ENCODE data around the gene UBP1.
"Not testable (repeated sequence)": the region's sequence is repeated elsewhere in the genome, so short reads cannot be mapped to it uniquely, and the experiment has no call there.

The UBP1 gene

DNA sequence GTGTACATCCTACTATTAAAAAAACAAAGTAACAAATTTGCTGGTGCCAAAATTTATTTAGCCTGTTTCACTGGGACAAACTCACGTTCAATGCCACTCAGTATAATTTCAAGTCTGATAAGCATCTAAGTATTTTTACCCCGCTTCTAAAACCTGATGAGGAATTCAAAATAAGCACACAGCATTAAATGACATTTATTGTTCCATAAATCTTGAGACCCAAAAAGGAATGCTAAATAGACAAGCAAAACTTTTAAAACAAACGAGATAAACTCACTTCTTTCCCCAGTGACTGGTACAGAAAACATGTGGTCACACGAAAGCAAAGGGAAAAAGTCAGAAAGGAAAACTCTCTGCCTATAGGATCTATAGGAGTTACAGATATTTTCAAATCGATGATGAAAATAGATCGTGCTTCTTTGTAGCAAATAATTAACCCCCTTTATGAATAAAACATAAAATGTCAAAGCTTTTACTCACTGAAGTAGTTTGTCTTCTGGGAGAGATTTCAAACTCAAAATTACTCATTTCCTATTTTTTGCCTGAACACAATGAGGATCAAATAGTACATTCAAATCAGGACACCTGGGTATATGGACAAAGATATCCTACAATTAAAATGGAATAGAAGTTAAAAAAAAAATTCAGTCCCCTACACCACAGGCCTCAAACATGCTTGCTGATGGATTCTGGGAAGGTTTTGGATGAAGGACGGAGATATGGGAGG lies 51.7 kb downstream of the UBP1 start:
- no peak for DNase-seq

DNA sequence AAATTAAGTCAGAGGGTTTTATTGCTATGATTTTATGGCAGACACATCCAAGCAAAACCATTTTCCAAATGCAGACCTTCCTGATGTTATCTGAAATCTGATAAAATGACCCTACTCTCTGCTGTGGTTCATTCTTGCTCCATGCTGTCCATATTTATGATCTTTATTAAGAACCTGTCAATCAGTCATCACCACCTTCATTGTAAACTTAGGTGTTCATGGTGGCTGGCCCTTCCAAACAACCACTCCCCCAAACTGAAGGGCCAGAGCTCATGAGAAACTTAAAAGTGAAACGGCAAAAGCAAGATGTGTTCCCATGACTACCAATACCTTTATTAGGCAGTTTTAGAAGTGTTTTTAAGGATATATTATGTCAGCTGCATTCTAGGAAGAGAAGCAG lies 53.6 kb downstream of the UBP1 start:
- DNase-seq, result no peak

DNA sequence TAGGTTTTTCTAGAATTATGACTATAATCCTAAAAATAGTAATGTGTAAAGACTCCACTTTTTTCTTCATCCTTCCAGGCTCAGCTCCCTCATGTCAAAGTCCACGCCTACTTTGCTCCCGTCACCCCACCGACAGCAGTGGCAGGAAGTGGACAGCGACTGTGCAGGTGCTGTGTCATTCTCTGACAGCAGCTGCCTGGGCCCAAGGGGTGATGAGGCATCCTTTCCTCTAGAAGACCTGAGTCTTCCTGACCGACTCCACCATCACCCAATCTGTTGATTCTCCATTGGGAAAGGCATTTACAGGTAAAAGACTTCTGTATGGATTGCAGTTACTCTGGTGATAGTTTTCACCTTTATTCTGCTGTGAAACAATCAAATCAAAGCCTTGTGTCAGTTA lies 54.8 kb downstream of the UBP1 start:
- DNase-seq, result no peak

DNA sequence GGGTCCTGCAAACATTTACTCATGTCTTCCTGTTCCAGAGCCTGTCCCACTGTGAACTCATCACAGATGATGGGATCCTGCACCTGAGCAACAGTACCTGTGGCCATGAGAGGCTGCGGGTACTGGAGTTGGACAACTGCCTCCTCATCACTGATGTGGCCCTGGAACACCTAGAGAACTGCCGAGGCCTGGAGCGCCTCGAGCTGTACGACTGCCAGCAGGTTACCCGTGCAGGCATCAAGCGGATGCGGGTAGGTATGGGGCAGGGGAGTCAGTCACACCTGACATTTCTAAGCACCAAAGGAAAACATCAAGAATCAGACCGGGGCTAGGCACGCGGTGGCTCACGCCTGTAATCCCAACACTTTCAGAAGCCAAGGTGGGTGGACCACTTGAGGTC lies 56.3 kb downstream of the UBP1 start:
- no peak for DNase-seq

DNA sequence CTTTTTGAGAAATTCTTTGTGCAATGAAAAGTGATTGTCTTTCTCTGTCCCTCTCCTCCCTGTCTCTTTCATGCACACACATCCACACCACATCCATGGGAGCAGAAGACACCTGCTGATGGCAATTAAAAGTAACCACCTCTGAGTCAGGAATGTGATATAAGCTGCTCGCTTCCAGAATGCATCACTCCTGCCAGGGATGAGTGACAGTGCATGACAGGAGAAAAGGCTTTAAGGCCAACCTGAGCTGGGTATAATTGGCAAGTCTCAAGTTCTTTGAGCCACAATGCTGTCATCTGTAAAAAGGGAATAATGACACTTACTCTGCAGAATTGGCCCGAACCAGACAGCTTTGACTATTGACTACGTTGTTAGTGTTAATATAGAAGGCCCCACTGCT lies 59.6 kb downstream of the UBP1 start:
- no peak for DNase-seq

DNA sequence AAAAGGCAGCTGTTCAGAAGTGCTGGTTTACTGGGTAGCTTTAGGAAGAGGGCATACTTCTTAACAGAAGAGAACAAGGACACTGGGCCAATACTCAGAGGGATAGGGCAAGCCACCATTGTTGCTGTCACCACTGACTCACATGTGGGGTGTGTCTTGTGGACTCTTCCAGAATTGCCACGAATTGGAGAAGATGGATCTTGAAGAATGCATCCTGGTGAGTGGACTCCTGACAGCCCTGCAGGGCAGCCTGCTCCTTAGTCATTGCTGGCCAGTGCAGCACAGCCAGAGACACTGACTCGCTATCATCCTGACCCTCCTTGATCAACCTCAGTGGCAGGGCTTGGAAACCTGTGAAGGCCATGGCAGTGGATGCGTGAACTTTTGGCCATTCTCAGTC lies 62.3 kb downstream of the UBP1 start:
- DNase-seq, result no peak

DNA sequence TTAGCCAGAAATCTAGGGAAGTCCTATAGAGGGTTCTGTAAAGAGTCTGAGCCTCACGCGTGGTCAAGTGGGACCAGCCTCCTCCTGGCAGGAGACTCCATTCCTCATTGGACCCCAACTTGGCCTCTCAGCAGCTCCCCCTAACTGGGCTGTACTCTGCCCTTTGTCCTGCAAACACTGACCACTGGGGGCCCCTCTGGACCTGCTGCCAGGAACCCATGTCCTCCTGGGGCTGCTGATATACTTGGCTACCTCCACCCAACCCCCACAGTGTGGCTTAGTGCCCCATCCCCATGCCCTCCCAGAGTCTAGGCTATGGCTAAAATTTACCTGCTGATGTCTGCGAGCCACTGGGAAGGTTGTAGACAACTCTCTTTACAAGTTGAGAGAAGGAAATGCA lies 62.7 kb downstream of the UBP1 start:
- no peak for DNase-seq

DNA sequence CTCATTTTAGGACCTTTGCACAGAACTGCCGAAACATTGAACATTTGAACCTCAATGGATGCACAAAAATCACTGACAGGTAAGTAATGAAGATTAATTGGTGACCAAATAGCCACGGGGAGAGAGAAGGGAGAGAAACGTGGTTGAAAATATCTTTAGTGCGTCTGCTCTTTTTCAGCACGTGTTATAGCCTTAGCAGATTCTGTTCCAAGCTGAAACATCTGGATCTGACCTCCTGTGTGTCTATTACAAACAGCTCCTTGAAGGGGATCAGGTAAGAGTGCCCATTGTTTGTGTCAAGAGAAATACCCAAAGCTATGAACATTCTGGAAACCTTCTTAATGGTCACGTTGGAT lies 67.1 kb downstream of the UBP1 start:
- no peak for DNase-seq

DNA sequence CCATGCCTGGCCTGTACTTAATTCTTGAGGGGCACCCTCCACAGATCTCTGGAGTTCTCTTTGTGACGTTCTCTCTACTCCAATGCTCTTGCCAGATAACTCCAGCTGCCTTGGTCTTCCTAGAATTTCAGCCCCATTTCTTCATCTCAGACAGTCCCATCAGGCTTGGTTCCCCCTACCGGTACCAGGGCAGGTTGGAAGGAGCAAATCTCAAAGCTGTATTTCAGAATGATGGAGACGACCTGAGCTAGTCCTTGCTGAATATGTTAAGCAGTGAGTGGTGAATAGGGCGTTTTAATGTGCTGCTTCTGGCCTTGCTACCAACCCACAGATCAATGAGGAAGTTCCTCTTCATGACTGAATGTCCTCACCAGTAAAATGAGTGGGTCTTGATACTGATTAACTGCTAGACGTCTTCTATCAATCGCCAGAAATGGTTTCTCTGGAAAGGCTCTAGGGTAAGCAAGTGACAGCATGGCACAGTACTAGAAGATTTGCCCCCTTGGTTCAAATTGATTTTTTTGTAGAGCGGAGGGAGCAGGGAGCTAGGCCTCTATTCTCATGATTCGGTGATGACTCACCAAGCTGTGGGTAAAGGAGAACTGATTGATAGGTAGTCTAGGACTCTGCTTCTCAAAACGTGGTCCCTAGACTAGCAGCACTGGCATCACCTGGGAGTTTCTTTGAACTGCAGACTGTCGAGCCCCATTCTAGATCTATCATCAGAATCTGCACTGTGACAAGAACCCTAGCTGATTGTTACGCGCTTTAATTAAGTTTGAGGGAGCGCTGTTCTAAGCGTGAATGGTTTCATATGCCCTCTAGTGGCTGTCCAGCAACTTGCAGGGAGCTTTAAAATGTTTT lies 67.8 kb downstream of the UBP1 start:
- DNase-seq, result no peak

DNA sequence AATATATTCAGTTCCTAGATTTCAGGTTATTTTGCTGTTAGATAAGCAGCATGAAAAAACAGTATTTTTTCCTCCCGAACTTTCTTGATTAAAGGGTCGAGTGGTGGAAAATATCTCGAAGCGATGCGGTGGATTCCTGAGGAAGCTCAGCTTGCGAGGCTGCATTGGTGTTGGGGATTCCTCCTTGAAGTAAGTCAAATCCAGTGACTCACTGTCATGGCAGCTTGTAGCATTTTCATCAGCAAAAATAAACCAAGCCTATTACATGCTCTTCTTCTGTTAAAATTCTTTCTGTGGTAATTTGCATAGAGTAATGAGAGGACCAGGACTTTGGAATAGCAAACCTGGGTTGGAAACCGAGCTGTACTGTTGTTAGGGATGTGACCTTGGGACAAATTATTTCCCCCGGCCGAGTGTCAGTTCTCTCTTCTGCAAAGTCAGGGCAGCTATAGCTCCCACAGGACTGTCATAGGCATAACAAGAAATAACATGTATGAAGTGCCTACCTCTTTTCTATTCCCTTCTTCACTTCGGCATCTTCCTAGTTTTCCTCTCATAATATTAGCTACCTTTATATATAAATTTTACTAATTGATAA lies 75.6 kb downstream of the UBP1 start:
- no peak for DNase-seq

DNA sequence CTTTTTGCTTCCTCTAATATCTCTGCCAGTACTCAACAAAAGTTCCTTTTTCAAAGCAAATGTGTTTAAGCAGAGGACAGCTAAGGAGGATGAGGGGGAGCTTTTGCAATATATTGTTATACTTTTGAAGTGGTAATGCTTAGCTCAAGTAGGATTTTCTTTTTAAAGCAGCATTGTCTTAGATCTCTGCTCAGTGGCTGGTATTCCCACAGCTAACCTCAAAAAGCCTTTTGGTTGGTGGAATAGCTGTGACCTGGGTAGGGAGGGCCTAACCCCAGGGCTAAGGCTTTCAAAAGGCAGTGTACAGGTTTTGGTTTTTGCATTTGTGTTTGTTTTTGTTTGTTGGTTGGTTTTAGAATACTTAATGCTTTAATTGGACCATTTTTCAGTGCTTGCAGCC lies 76.1 kb downstream of the UBP1 start:
- no peak for DNase-seq

DNA sequence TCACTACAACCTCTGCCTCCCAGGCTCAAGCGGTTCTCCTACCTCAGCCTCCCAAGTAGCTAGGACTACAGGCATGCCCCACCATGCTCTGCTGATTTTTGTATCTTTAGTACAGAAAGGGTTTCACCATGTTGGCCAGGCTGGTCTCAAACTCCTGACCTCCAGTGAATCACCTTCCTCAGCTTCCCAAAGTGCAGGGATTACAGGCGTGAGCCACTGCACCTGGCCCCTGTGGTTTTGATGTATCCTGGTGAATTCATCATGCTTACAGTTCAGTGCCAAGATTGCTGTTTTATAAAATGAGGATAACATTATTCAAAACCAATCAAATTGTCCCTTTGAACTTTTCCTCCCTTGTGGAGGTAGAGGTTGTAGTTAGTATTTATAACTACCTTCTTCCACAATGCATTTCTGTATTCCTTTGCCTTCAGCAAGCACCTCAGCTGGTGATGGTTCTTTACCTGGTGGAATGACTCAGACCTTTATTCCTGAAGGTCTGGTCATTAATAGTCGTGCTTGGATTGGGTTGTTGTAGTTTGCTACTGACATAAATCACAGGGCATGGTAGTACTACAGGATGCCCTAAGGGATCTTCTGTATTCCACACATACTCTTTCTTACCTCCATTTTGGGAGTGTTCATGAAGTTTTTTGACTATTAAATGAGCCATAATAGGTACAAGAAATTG lies 76.9 kb downstream of the UBP1 start:
- no peak for DNase-seq

DNA sequence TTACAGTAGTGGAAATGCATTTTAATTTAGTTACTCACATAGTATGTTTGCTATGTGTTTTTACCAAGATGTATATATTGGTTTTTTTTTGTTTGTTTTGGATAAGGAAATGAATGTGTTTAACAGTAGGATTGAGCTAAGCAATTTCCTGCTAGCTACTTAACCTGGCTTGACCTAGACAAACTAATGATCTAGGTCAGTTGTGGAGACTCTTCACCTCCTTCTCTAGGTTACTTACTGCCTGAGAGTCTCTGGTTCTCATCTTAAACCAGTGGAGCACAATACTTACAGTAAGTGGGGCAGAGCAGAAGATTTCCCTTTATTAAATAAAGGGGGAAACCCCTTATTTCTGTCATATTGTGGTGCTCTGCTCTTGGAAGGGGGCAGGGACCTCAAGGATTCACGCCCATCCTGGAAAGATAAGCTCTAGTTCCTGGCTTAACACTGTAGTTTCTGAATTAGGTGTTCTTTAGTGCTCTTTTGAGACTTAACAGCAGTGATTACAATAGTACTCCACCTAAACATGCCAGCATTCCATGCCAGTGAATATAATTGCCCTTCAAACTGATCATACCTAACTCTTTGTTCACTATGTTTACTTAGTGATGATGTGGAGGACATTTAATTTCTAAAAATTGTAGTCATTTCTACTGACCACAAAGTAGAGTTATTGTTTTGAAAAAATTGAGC lies 79.9 kb downstream of the UBP1 start:
- no peak for DNase-seq

DNA sequence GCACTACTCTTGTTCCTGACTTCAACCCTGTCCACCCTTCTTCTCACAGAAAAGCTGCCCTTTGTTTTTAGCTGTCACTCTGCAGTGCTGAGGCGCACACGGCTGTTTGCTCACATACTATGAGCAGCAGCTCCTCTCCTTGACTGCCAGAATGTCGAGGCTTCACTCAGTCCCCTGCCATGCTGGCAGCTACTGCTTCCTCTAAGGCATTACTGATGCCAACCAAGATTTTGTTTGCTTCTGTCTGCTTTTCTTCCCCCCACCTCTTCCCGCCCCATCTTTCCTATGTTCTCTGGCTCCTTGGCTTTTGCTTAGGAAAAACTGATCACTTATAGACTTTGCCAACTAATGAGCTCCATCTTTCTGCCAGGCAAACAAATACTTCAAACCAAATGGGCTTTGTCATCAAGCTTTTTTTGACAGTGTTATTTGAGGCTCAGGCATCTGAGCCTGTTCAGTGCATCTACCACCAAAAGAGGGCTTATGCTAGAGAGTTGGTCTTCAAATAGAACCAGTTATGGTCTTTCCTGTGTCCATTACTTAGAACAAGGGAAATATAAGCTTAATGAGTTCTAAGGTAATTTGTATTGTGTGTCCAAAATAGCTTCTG lies 81.9 kb downstream of the UBP1 start:
- DNase-seq, result no peak

DNA sequence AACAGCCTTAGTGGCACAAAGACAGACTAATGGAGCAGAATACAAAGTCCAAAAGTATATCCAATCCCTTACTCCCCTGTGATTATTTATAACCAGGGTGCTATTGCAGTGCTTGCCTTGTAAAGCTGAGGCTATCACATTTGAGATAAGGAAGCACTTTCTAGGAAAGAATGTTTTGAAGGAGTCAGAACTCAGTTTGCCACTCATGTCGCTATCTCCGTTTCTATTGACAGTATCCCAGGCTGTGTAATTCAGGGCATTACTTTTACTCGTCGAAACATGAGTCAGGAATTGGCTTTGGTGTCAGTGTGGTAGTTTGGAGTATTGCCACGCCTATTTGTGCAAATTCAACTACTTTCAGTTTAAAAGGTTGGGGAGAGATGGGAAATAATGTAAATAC lies 84.6 kb downstream of the UBP1 start:
- no peak for DNase-seq

DNA sequence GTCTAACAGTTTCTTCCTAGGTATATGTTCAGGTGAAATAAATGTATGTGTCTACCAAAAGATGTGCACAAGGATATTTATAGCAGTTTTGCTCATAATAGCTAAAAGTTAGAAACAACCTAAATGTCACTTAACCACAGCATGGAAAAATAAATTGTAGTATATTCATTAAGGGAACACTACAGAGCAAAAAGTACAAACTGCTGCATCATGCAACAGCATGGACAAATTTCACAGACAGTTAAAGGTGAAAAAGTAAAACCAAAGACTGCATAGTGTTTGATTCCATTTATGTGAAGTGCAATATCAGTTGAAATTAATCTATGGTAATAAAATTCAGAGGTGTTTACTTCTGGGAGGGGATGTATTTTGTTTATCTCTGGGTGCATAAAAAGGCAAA lies 100.4 kb downstream of the UBP1 start:
- DNase-seq, result no peak

DNA sequence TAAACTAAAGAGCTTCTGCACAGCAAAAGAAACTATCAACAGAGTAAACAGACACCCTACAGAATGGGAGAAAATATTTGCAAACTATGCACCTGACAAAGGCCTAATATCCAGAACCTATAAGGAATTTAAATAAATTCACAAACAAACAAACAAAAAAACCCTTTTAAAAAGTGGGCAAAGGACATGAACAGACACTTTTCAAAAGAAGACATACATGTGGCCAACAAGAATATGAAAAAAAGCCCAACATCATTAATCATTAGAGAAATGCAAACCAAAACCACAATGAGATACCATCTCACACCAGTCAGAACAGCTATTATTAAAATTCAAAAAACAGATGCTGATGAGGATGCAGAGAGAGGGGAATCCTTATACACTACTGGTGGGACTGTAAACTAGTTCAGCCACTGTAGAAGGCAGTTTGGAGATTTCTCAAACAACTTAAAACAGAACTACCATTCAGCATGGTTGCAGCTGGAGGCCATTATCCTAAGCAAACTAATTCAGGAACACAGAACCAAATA lies 101.2 kb downstream of the UBP1 start:
- not testable (repeated sequence) for DNase-seq
